Spleen (tissue), 11 donors: Measurements from ENCODE around the gene TEKT2. TPM values are rescaled to one million over a fixed set of nuclear protein-coding genes. Genes with fewer than 3 reads are reported as not detected.

Source experiments
- DNase-seq: peaks from one replicate; pipeline ENCODE4 v3.0.0-alpha.2; 2020
- H3K27ac ChIP-seq, 8 donors: fragments of 200-600 bp; sonication (generic) in 7 of 8; 1 replicate in 4 of 8; 2 replicates in 4 of 8; pipeline versions ENCODE4 v1.5.0 to v1.8.0; 2016 to 2021; ENCODE audit warnings: inconsistent platforms in 4 of 8, mild to moderate bottlenecking in 4 of 8, moderate library complexity in 1 of 8
- H3K27me3 ChIP-seq, 7 donors: fragments of 200-600 bp; sonication (generic) in 6 of 7; replicated peaks in 1 of 7; 1 replicate in 4 of 7; 2 replicates in 3 of 7; pipeline versions ENCODE4 v1.5.0 to v1.8.0; 2016 to 2021; ENCODE audit warnings: inconsistent platforms in 3 of 7, mild to moderate bottlenecking in 1 of 7
- H3K36me3 ChIP-seq, 6 donors: fragments of 200-600 bp; sonication (generic) in 5 of 6; 1 replicate in 4 of 6; 2 replicates in 2 of 6; pipeline versions ENCODE4 v1.5.0 to v1.8.0; 2016 to 2021; ENCODE audit warnings: inconsistent platforms in 2 of 6
- H3K4me1 ChIP-seq, 6 donors: fragments of 200-600 bp; sonication (generic) in 5 of 6; 1 replicate in 3 of 6; 2 replicates in 3 of 6; pipeline versions ENCODE4 v1.5.0 to v1.8.0; 2016 to 2021; ENCODE audit warnings: inconsistent platforms in 3 of 6
- H3K4me3 ChIP-seq, 8 donors: fragments of 200-600 bp; sonication (generic) in 7 of 8; 1 replicate in 4 of 8; 2 replicates in 4 of 8; pipeline versions ENCODE4 v1.5.0 to v1.8.0; 2016 to 2021; ENCODE audit warnings: inconsistent platforms in 4 of 8, mild to moderate bottlenecking in 4 of 8, moderate library complexity in 2 of 8
- H3K9me3 ChIP-seq, 8 donors: fragments of 200-600 bp; sonication (generic) in 7 of 8; 1 replicate in 4 of 8; 2 replicates in 4 of 8; pipeline versions ENCODE4 v1.5.0 to v1.8.0; 2016 to 2021; ENCODE audit warnings: inconsistent platforms in 4 of 8
- POLR2A ChIP-seq, 3 donors: fragments of 450-650 bp; IDR thresholded peaks; one replicate each; pipeline ENCODE4 v1.5.1; 2017; ENCODE audit warnings: antibody characterized with exemption in 3 of 3, mild to moderate bottlenecking in 1 of 3
- POLR2AphosphoS5 ChIP-seq, 3 donors: sonication (generic); formaldehyde crosslinking; IDR thresholded peaks; one replicate each; pipeline ENCODE4 v1.5.1; 2017; ENCODE audit warnings: antibody characterized with exemption in 3 of 3
- WGBS, 5 donors: extraction: QIAGEN DNeasy Blood & Tissue Kit in 3 of 5; methylation state at CpG; one replicate each; pipeline versions ENCODE4 v1.1.5 to v1.1.7; 2013 to 2018; 5-methylcytosine and 5-hydroxymethylcytosine counted together
- intact Hi-C: fragments of 100-400 bp; cut with DNase I; formaldehyde crosslinking; loops from one replicate; pipeline ENCODE4 v1.15.0; 2023; ENCODE audit warnings: low total_unique reads
- polyA plus RNA-seq, 3 donors: library from polyadenylated mRNA; stranded (reverse); fragments of 200-250 nt; gene quantifications; one replicate each; pipeline ENCODE4 v1.2.1, GENCODE V29; 2013
- total RNA-seq, 7 donors: library from RNA; depleted of rRNA in 3 of 7; stranded (reverse); fragments of >200 nt in 3 of 7; fragmentation: NEBNext Ultra II Directional in 4 of 7; extraction: Animal tissue kit (Norgen Biotek cat#: 25700) in 4 of 7; gene quantifications; one replicate each; pipeline versions ENCODE4 v1.1.0 to v1.2.1, GENCODE V29; 2016 to 2021
- TF ChIP-seq, protein P1 (sequence below), 11 experiments: fragments of 200-600 bp in 7 of 11; fragments of 450-650 bp in 4 of 11; sonication (generic) in 4 of 11; IDR thresholded peaks in 8 of 11; conservative IDR thresholded peaks in 3 of 11; 1 replicate in 7 of 11; 2 replicates in 4 of 11; pipeline versions ENCODE4 v1.4.0 to v1.8.0; 2016 to 2021; ENCODE audit warnings: antibody characterized with exemption in 11 of 11, inconsistent platforms in 4 of 11, mild to moderate bottlenecking in 1 of 11
- donor health status: healthy with polysubstance abuse.
- donor health status: DM: no; HTN: no; CAD: no; lungs with moderate emphysema.
- donor health status: DM: no; HTN: no; CAD: no.
- donor health status: Bipolar disorder and iron deficiency.
- donor health status: healthy.
- donor health status: DM: no; HTN: no; CAD: no.
- donor health status: DM: yes; HTN: yes; CAD: no.

Gene TEKT2
- total and polyA plus RNA-seq, 10 donors = 0.33 TPM; not detected in 9

- no peaks in the 10 kb centered on the region for H3K27me3 ChIP-seq
- peaks cover 0 to 49% (median 32%) of the 10 kb centered on the region in 6 donors for H3K36me3 ChIP-seq
- TF ChIP-seq POLR2AphosphoS5 (IDR thresholded peaks at IDR 0.05) = no peak
- no peak for TF ChIP-seq POLR2A (IDR thresholded peaks at IDR 0.05)
- TF ChIP-seq, protein P1, sequence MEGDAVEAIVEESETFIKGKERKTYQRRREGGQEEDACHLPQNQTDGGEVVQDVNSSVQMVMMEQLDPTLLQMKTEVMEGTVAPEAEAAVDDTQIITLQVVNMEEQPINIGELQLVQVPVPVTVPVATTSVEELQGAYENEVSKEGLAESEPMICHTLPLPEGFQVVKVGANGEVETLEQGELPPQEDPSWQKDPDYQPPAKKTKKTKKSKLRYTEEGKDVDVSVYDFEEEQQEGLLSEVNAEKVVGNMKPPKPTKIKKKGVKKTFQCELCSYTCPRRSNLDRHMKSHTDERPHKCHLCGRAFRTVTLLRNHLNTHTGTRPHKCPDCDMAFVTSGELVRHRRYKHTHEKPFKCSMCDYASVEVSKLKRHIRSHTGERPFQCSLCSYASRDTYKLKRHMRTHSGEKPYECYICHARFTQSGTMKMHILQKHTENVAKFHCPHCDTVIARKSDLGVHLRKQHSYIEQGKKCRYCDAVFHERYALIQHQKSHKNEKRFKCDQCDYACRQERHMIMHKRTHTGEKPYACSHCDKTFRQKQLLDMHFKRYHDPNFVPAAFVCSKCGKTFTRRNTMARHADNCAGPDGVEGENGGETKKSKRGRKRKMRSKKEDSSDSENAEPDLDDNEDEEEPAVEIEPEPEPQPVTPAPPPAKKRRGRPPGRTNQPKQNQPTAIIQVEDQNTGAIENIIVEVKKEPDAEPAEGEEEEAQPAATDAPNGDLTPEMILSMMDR (IDR thresholded peaks at IDR 0.05 in 8 of 11, conservative IDR thresholded peaks at IDR 0.05 in 3 of 11) = no peak
- no peaks in the 10 kb centered on the region for H3K9me3 ChIP-seq
- no peak for DNase-seq
- H3K27ac ChIP-seq = peak overlapping the region in 6 of 8 donors; percentile 23 to 62 (median 48)
- intact Hi-C loops = loop anchor here (5.0 kb wide), 1 partner anchor 33 kb away; no protein-coding TSS in a partner anchor
- H3K4me3 ChIP-seq = no peak overlapping the region
- peaks cover 5 to 46% (median 27%) of the 10 kb centered on the region in 6 donors for H3K4me1 ChIP-seq
These were observed 51.9 kb downstream of the TEKT2 start for GRCh38 chr1:36135796-36136195.

DNA sequence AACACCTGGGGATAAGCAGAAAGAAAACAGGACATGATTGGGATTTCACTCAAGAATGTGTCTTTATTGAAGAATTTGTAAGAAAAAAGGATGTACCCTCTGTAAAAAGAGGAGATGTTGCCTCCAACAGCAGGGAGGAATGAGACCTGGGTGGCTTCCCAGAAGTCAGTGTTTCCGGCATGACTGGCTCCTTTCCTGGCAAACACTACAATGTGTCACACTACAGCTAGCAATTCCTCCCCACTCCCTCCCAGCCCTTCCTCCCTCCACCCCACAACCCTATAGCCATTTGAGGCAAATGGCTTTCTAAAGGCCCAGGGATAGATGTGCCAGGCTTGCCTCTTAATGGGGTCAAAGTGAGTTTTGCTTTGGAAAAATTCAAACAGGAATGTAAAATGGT is 52.6 kb downstream of the TEKT2 start:
- intact Hi-C loops = loop anchor here (5.0 kb wide), 1 partner anchor 34 kb away; no protein-coding TSS in a partner anchor
- WGBS, 5 donors = 76 to 91% (median 88%) methylated on average over 1 of the region's 1 CpG
- Histone ChIP-seq H3K4me1 (peaks cover 10 to 51% (median 32%) of the 10 kb centered on the region in 6 donors), H3K4me3 (no peak overlapping the region), H3K36me3 (peaks cover 0 to 49% (median 32%) of the 10 kb centered on the region in 6 donors), H3K9me3 (no peaks in the 10 kb centered on the region), H3K27ac (peak overlapping the region in 7 of 8 donors; percentile 8 to 62 (median 44)), H3K27me3 (no peaks in the 10 kb centered on the region)
- no peak for DNase-seq
- TF ChIP-seq, protein P1 (IDR thresholded peaks at IDR 0.05 in 8 of 11, conservative IDR thresholded peaks at IDR 0.05 in 3 of 11) = no peak
- no peak for TF ChIP-seq POLR2AphosphoS5 (IDR thresholded peaks at IDR 0.05)
- TF ChIP-seq POLR2A (IDR thresholded peaks at IDR 0.05) = no peak

DNA sequence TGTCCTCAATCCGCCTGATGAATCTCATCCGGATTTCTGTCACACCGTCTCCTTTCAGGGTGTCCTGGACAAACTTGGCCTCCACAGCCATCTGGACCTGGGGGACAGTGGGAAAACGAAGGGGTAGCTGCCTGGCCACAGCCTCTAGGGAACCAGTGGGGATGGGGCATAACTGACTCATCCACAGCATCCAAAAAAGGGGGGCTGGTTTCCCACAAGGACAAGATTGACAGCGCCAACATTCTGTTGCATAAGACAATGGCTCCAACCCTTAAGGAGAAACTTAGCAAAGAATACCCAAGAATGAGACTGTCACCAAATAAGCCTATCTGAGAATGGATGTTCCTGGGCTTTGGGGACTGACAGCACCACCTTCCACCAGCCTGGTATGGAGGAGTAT is 53.3 kb downstream of the TEKT2 start:
- no peak for DNase-seq
- no peak overlapping the region for H3K4me3 ChIP-seq
- no peaks in the 10 kb centered on the region for H3K27me3 ChIP-seq
- H3K9me3 ChIP-seq = no peaks in the 10 kb centered on the region
- peaks cover 13 to 58% (median 38%) of the 10 kb centered on the region in 6 donors for H3K4me1 ChIP-seq
- intact Hi-C loops = loop anchor here (5.0 kb wide), 1 partner anchor 35 kb away; no protein-coding TSS in a partner anchor
- TF ChIP-seq POLR2A (IDR thresholded peaks at IDR 0.05) (no peak), POLR2AphosphoS5 (IDR thresholded peaks at IDR 0.05) (no peak)
- TF ChIP-seq, protein P1 (IDR thresholded peaks at IDR 0.05 in 8 of 11, conservative IDR thresholded peaks at IDR 0.05 in 3 of 11) = no peak
- peaks cover 0 to 50% (median 32%) of the 10 kb centered on the region in 6 donors for H3K36me3 ChIP-seq
- peak overlapping the region in 6 of 8 donors; percentile 22 to 62 (median 38) for H3K27ac ChIP-seq
- 62 to 79% (median 75%) methylated on average over 5 of the region's 5 CpGs for WGBS, 5 donors

DNA sequence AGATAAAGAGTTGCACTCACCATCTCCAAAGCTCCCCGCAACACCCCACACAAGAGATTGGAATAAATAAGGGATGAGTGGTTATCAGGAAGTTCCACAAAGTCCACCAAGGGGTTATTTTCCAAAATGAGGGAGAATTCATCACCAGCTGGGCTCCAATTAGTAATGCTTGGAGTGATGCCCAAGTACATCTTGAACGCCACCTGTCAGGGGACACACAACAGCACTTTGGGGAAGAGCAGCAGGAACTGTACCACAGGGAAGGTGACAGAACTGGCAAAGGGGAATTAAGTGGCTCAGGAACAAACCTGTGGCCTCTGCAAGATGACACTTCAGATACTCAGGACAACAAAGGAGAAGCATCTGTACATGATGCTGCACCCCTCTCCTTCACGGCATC is 53.9 kb downstream of the TEKT2 start:
- Histone ChIP-seq H3K9me3 (no peaks in the 10 kb centered on the region), H3K4me3 (no peak overlapping the region), H3K27ac (peak overlapping the region in 1 of 8 donors; percentile 58), H3K27me3 (no peaks in the 10 kb centered on the region), H3K4me1 (peaks cover 16 to 64% (median 43%) of the 10 kb centered on the region in 6 donors), H3K36me3 (peaks cover 0 to 53% (median 32%) of the 10 kb centered on the region in 6 donors)
- 90 to 96% (median 93%) methylated on average over 3 of the region's 3 CpGs for WGBS, 5 donors
- TF ChIP-seq, protein P1 (IDR thresholded peaks at IDR 0.05 in 8 of 11, conservative IDR thresholded peaks at IDR 0.05 in 3 of 11) = no peak
- TF ChIP-seq POLR2A (IDR thresholded peaks at IDR 0.05) = no peak
- TF ChIP-seq POLR2AphosphoS5 (IDR thresholded peaks at IDR 0.05) = no peak
- DNase-seq = no peak
- intact Hi-C loops = loop anchor here (5.0 kb wide), 1 partner anchor 35 kb away; no protein-coding TSS in a partner anchor

Other genes with a start within 250 kb of the TEKT2 start
- gene AGO1, start 200.9 kb upstream of the TEKT2 start, total RNA-seq = 10 to 100 TPM; 27.4 to 38.2 (median 32.4) TPM
- gene AGO1, start 200.9 kb upstream of the TEKT2 start, polyA plus RNA-seq = 1 to 10 TPM; 2.3 to 4.3 (median 2.9) TPM
- 10 to 100 TPM; 18.6 to 41.1 (median 31.7) TPM for gene AGO3, start 153.0 kb upstream of the TEKT2 start, total RNA-seq
- 1 to 10 TPM; 1.5 to 2.8 (median 1.9) TPM for gene AGO3, start 153.0 kb upstream of the TEKT2 start, polyA plus RNA-seq
- 10 to 100 TPM; 21.3 to 44.9 (median 26.6) TPM for gene ADPRS, start 4.8 kb downstream of the TEKT2 start, total RNA-seq
- 10 to 100 TPM; 21.3 to 34.0 (median 22.2) TPM for gene ADPRS, start 4.8 kb downstream of the TEKT2 start, polyA plus RNA-seq
- 10 to 100 TPM in 4 of 7 donors, 1 to 10 TPM in 3; 7.0 to 32.0 (median 10.3) TPM for gene COL8A2, start 41.1 kb downstream of the TEKT2 start, total RNA-seq
- gene COL8A2, start 41.1 kb downstream of the TEKT2 start, polyA plus RNA-seq = 1 to 10 TPM; 2.1 to 5.9 (median 4.3) TPM
- 10 to 100 TPM; 46.7 to 98.1 (median 56.4) TPM for gene TRAPPC3, start 65.4 kb downstream of the TEKT2 start, total RNA-seq
- 10 to 100 TPM; 42.9 to 70.1 (median 60.2) TPM for gene TRAPPC3, start 65.4 kb downstream of the TEKT2 start, polyA plus RNA-seq
- gene MAP7D1, start 72.1 kb downstream of the TEKT2 start, total RNA-seq = 100 to 1,000 TPM in 3 of 7 donors, 10 to 100 TPM in 4; 72.6 to 116 (median 96.9) TPM
- gene MAP7D1, start 72.1 kb downstream of the TEKT2 start, polyA plus RNA-seq = 10 to 100 TPM; 30.4 to 62.7 (median 38.0) TPM
- gene THRAP3, start 140.3 kb downstream of the TEKT2 start, total RNA-seq = 100 to 1,000 TPM in 1 of 7 donors, 10 to 100 TPM in 6; 72.8 to 109 (median 95.4) TPM
- gene THRAP3, start 140.3 kb downstream of the TEKT2 start, polyA plus RNA-seq = 10 to 100 TPM; 21.2 to 33.0 (median 27.0) TPM
- 1 to 10 TPM; 1.7 to 9.4 (median 7.2) TPM for gene SH3D21, start 222.3 kb downstream of the TEKT2 start, total RNA-seq
- 1 to 10 TPM; 1.7 to 5.1 (median 1.9) TPM for gene SH3D21, start 222.3 kb downstream of the TEKT2 start, polyA plus RNA-seq
- gene EVA1B, start 239.6 kb downstream of the TEKT2 start, total RNA-seq = 10 to 100 TPM; 31.1 to 77.4 (median 43.7) TPM
- gene EVA1B, start 239.6 kb downstream of the TEKT2 start, polyA plus RNA-seq = 10 to 100 TPM; 17.2 to 45.1 (median 37.4) TPM